ENCODE data around the gene HLF.

The HLF gene

GRCh38 chr17:55318081-55318480, 53.3 kb downstream of the HLF start:
- H3K27me3 ChIP-seq, result no peaks in the 10 kb centered on the region
- no peaks in the 10 kb centered on the region for H3K36me3 ChIP-seq
- H3K9me3 ChIP-seq, result no peaks in the 10 kb centered on the region
- no peak overlapping the region for H3K4me3 ChIP-seq (ENCODE audit: low read depth in 1 of 2, low read length in 1 of 2)
- H3K27ac ChIP-seq, result no peak overlapping the region
- no peaks in the 10 kb centered on the region for H3K4me1 ChIP-seq (ENCODE audit: control insufficient read depth in 1 of 2, insufficient read depth in 1 of 2, low read depth in 1 of 2, low read length in 1 of 2)
- TF ChIP-seq CTCF (IDR thresholded peaks at IDR 0.05), result no peak

GRCh38 chr17:55318715-55319487, 54.1 kb downstream of the HLF start:
- Histone ChIP-seq H3K36me3 (no peaks in the 10 kb centered on the region), H3K27ac (no peak overlapping the region), H3K4me3 (ENCODE audit: low read depth in 1 of 2, low read length in 1 of 2) (no peak overlapping the region), H3K27me3 (no peaks in the 10 kb centered on the region), H3K4me1 (ENCODE audit: control insufficient read depth in 1 of 2, insufficient read depth in 1 of 2, low read depth in 1 of 2, low read length in 1 of 2) (no peaks in the 10 kb centered on the region), H3K9me3 (no peaks in the 10 kb centered on the region)
- no peak for TF ChIP-seq CTCF (IDR thresholded peaks at IDR 0.05)

GRCh38 chr17:55319933-55320593, 55.3 kb downstream of the HLF start:
- Histone ChIP-seq H3K9me3 (no peaks in the 10 kb centered on the region), H3K4me1 (ENCODE audit: control insufficient read depth in 1 of 2, insufficient read depth in 1 of 2, low read depth in 1 of 2, low read length in 1 of 2) (no peaks in the 10 kb centered on the region), H3K36me3 (no peaks in the 10 kb centered on the region), H3K27me3 (no peaks in the 10 kb centered on the region), H3K27ac (no peak overlapping the region), H3K4me3 (ENCODE audit: low read depth in 1 of 2, low read length in 1 of 2) (no peak overlapping the region)
- no peak for TF ChIP-seq CTCF (IDR thresholded peaks at IDR 0.05)

- no peak for TF ChIP-seq CTCF (IDR thresholded peaks at IDR 0.05)
- Histone ChIP-seq H3K9me3 (no peaks in the 10 kb centered on the region), H3K27me3 (no peaks in the 10 kb centered on the region), H3K4me3 (ENCODE audit: low read depth in 1 of 2, low read length in 1 of 2) (no peak overlapping the region), H3K4me1 (ENCODE audit: control insufficient read depth in 1 of 2, insufficient read depth in 1 of 2, low read depth in 1 of 2, low read length in 1 of 2) (no peaks in the 10 kb centered on the region), H3K36me3 (no peaks in the 10 kb centered on the region), H3K27ac (no peak overlapping the region)
These were observed 56.0 kb downstream of the HLF start for GRCh38 chr17:55320594-55321426.

GRCh38 chr17:55321427-55322060, 56.8 kb downstream of the HLF start:
- Histone ChIP-seq H3K27me3 (no peaks in the 10 kb centered on the region), H3K4me1 (ENCODE audit: control insufficient read depth in 1 of 2, insufficient read depth in 1 of 2, low read depth in 1 of 2, low read length in 1 of 2) (no peaks in the 10 kb centered on the region), H3K4me3 (ENCODE audit: low read depth in 1 of 2, low read length in 1 of 2) (no peak overlapping the region), H3K36me3 (no peaks in the 10 kb centered on the region), H3K9me3 (no peaks in the 10 kb centered on the region), H3K27ac (no peak overlapping the region)
- no peak for TF ChIP-seq CTCF (IDR thresholded peaks at IDR 0.05)
